Measurements from ENCODE around the gene CCDC17. TPM values are rescaled to one million over a fixed set of nuclear protein-coding genes. Genes with fewer than 3 reads are reported as not detected.

CCDC17 gene
- total and polyA plus RNA-seq, 2 experiments from 2014 or later: 0.73 to 1.4 TPM

DNA sequence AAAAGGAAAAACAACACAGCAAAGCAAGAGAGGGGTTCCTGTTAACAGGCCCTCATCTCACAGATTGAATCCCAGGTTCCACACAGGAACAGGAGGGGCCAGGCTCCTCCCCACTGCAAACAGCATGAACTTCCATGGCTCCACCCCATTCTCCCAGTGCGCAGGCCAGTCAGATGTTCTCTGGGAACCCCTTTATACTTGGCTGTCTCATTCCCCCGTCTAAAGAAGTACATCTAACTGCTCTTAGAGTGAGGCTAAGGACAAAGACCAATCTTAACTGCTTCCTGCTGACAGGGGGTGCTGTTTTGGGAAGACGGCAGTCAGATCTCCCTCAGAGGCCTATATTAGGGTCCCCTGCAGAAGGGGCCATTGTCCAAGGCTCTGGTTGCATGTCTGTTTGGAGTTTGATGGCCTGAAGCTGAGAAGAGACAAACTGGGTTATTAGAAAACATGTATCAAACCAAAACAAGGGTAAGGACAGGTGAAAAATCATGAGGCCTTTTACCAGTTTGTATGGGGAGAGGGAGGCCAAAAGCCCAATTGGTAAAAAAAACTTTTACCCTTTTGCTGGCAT, 50.5 kb downstream of the CCDC17 start:
- no peaks in the 10 kb centered on the region for H3K36me3 ChIP-seq (replicated peaks; ENCODE audit: insufficient read depth, low read depth)
- no peak overlapping the region for H2AFZ ChIP-seq
- no peak overlapping the region for H3K4me2 ChIP-seq
- H3K79me2 ChIP-seq: no peaks in the 10 kb centered on the region
- no peaks in the 10 kb centered on the region for H3K9me2 ChIP-seq (replicated peaks; ENCODE audit: insufficient read depth)
- no peaks in the 10 kb centered on the region for H3K9me3 ChIP-seq (ENCODE audit: low read depth)
- no peaks in the 10 kb centered on the region for H3K27me3 ChIP-seq
- no peak for DNase-seq (ENCODE audit: low spot score)
- H4K20me1 ChIP-seq (ENCODE audit: insufficient read depth, poor library complexity, severe bottlenecking): no peaks in the 10 kb centered on the region
- H3K27ac ChIP-seq: no peak overlapping the region
- WGBS (ENCODE audit: low lambda C conversion rate, missing lambda C conversion rate): 67% methylated on average over 3 of the region's 3 CpGs
- TF ChIP-seq EZH2phosphoT487 (IDR thresholded peaks at IDR 0.05; ENCODE audit: low read depth, severe bottlenecking, unreplicated experiment): no peak
- no peak for TF ChIP-seq EZH2 (IDR thresholded peaks at IDR 0.05; ENCODE audit: borderline replicate concordance)
- TF ChIP-seq, protein P1, sequence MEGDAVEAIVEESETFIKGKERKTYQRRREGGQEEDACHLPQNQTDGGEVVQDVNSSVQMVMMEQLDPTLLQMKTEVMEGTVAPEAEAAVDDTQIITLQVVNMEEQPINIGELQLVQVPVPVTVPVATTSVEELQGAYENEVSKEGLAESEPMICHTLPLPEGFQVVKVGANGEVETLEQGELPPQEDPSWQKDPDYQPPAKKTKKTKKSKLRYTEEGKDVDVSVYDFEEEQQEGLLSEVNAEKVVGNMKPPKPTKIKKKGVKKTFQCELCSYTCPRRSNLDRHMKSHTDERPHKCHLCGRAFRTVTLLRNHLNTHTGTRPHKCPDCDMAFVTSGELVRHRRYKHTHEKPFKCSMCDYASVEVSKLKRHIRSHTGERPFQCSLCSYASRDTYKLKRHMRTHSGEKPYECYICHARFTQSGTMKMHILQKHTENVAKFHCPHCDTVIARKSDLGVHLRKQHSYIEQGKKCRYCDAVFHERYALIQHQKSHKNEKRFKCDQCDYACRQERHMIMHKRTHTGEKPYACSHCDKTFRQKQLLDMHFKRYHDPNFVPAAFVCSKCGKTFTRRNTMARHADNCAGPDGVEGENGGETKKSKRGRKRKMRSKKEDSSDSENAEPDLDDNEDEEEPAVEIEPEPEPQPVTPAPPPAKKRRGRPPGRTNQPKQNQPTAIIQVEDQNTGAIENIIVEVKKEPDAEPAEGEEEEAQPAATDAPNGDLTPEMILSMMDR (IDR thresholded peaks at IDR 0.05; ENCODE audit: poor library complexity): no peak
- no peak overlapping the region for H3K4me3 ChIP-seq
- no peaks in the 10 kb centered on the region for H3K4me1 ChIP-seq (ENCODE audit: insufficient read depth)

DNA sequence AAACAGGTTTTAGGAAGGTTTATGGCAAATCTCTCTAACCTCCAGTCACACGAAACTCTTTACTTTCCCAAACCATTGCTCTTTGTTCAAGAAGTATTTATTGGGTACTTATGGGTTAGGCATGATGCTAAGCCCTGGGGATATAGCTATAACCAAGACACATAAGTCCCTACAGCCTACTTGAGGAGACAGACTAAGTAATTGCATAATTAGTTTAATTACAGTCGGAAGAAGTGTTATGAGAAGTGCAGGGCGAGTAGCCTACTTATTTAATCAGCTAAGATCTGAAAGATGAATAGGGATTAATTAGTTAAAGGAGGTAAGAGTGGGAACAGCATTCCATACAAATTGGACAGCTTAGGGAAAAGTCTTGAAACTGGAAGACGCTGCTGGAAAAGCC, 53.2 kb downstream of the CCDC17 start:
- DNase-seq (ENCODE audit: low spot score): no peak
- TF ChIP-seq EZH2 (IDR thresholded peaks at IDR 0.05; ENCODE audit: borderline replicate concordance) (no peak), EZH2phosphoT487 (IDR thresholded peaks at IDR 0.05; ENCODE audit: low read depth, severe bottlenecking, unreplicated experiment) (no peak)
- no peak overlapping the region for H2AFZ ChIP-seq
- no peak overlapping the region for H3K27ac ChIP-seq
- H3K27me3 ChIP-seq: no peaks in the 10 kb centered on the region
- H3K4me1 ChIP-seq (ENCODE audit: insufficient read depth): no peaks in the 10 kb centered on the region
- H3K79me2 ChIP-seq: peaks cover 3% of the 10 kb centered on the region
- no peak overlapping the region for H3K4me2 ChIP-seq
- H3K9me3 ChIP-seq (ENCODE audit: low read depth): no peaks in the 10 kb centered on the region
- WGBS (ENCODE audit: low lambda C conversion rate, missing lambda C conversion rate): 80% methylated on average over 4 of the region's 4 CpGs
- no peak overlapping the region for H3K4me3 ChIP-seq
- H3K9me2 ChIP-seq (replicated peaks; ENCODE audit: insufficient read depth): no peaks in the 10 kb centered on the region
- no peaks in the 10 kb centered on the region for H4K20me1 ChIP-seq (ENCODE audit: insufficient read depth, poor library complexity, severe bottlenecking)
- no peaks in the 10 kb centered on the region for H3K36me3 ChIP-seq (replicated peaks; ENCODE audit: insufficient read depth, low read depth)

Small RNAs within 50 kb of the gene (small RNA-seq; reads per million reads assigned to genes)
- gene AL355480.1 (not detected), gene AL355480.2 (not detected), gene AL355480.3 (not detected), gene AL355480.4 (not detected)

Other genes starting within 250 kb of the CCDC17 start
- gene TESK2, start 132.9 kb downstream of the CCDC17 start, total RNA-seq: 8.2 and 8.6 TPM in 2 replicates
- gene TESK2, start 132.9 kb downstream of the CCDC17 start, polyA plus RNA-seq: 6.2 and 6.4 TPM in 2 replicates
- 0.60 and 1.2 TPM in 2 replicates for gene CCDC163, start 124.0 kb downstream of the CCDC17 start, total RNA-seq
- gene CCDC163, start 124.0 kb downstream of the CCDC17 start, polyA plus RNA-seq: 0.62 and 3.3 TPM in 2 replicates
- 5.7 and 11.5 TPM in 2 replicates for gene MMACHC, start 123.8 kb downstream of the CCDC17 start, total RNA-seq
- 0.86 and 2.2 TPM in 2 replicates for gene MMACHC, start 123.8 kb downstream of the CCDC17 start, polyA plus RNA-seq
- 523 and 532 TPM in 2 replicates for gene PRDX1, start 102.2 kb downstream of the CCDC17 start, total RNA-seq
- 660 and 666 TPM in 2 replicates for gene PRDX1, start 102.2 kb downstream of the CCDC17 start, polyA plus RNA-seq
- gene AKR1A1, start 73.2 kb downstream of the CCDC17 start, total RNA-seq: 174 and 186 TPM in 2 replicates
- 235 and 271 TPM in 2 replicates for gene AKR1A1, start 73.2 kb downstream of the CCDC17 start, polyA plus RNA-seq
- 64.3 and 82.6 TPM in 2 replicates for gene NASP, start 40.0 kb downstream of the CCDC17 start, total RNA-seq
- 68.6 and 83.0 TPM in 2 replicates for gene NASP, start 40.0 kb downstream of the CCDC17 start, polyA plus RNA-seq
- gene GPBP1L1, start 62.5 kb upstream of the CCDC17 start, total RNA-seq: 95.8 and 115 TPM in 2 replicates
- 56.9 and 67.9 TPM in 2 replicates for gene GPBP1L1, start 62.5 kb upstream of the CCDC17 start, polyA plus RNA-seq
- gene TMEM69, start 64.1 kb upstream of the CCDC17 start, total RNA-seq: 30.1 and 33.5 TPM in 2 replicates
- gene TMEM69, start 64.1 kb upstream of the CCDC17 start, polyA plus RNA-seq: 30.6 and 36.5 TPM in 2 replicates
- 10.0 and 14.4 TPM in 2 replicates for gene IPP, start 126.6 kb upstream of the CCDC17 start, total RNA-seq
- 11.9 and 15.3 TPM in 2 replicates for gene IPP, start 126.6 kb upstream of the CCDC17 start, polyA plus RNA-seq
- gene MAST2, start 179.6 kb upstream of the CCDC17 start, total RNA-seq: 23.8 and 25.8 TPM in 2 replicates
- 32.4 and 33.5 TPM in 2 replicates for gene MAST2, start 179.6 kb upstream of the CCDC17 start, polyA plus RNA-seq

All from hepatocyte (in vitro differentiated cells).